A549 (cell line): Measurements from ENCODE around the gene SORD.

Experiments used
- CEBPB ChIP-seq, 2 experiments: fragments of >200 bp in 1 of 2; sonication (Bioruptor Twin) in 1 of 2; formaldehyde crosslinking in 1 of 2; IDR thresholded peaks; 2 replicates each; pipeline ENCODE4 v1.6.1; 2012 to 2016
- EP300 ChIP-seq, 2 experiments: fragments of >200 bp; sonication (Bioruptor Twin); formaldehyde crosslinking; IDR thresholded peaks; 2 replicates in 1 of 2; 3 replicates in 1 of 2; pipeline ENCODE4 v1.6.1; 2016 to 2017
- JUNB ChIP-seq: fragments of >200 bp; sonication (Bioruptor Twin); formaldehyde crosslinking; IDR thresholded peaks from 2 replicates; pipeline ENCODE4 v1.6.1; 2016
- MYC ChIP-seq: IDR thresholded peaks from 2 replicates; pipeline ENCODE4 v1.6.1; 2012; ENCODE audit warnings: mild to moderate bottlenecking, inconsistent platforms, low read length, improper control_type of control experiment, borderline replicate concordance
- POLR2A ChIP-seq: IDR thresholded peaks from 2 replicates; pipeline ENCODE4 v1.6.1; 2012; ENCODE audit warnings: mild to moderate bottlenecking, low read length
- RAD21 ChIP-seq, 2 experiments: fragments of >200 bp in 1 of 2; sonication (Bioruptor Twin) in 1 of 2; formaldehyde crosslinking in 1 of 2; IDR thresholded peaks in 1 of 2; conservative IDR thresholded peaks in 1 of 2; 2 replicates in 1 of 2; 3 replicates in 1 of 2; pipeline ENCODE4 v1.6.1; 2012 to 2018; ENCODE audit warnings: inconsistent platforms in 1 of 2
- RCOR1 ChIP-seq: fragments of 150-350 bp; IDR thresholded peaks from 2 replicates; pipeline ENCODE4 v1.6.1; 2014; ENCODE audit warnings: antibody characterized with exemption, low read length, low read depth
- RNF2 ChIP-seq: fragments of 200-600 bp; sonication (generic); IDR thresholded peaks from 2 replicates; pipeline ENCODE4 v1.6.1; 2016; ENCODE audit warnings: low read depth, mild to moderate bottlenecking, antibody characterized with exemption, moderate library complexity, borderline replicate concordance
- ZSCAN20 ChIP-seq: fragments of 250-450 bp; sonication (Bioruptor Pico); IDR thresholded peaks from 2 replicates; pipeline ENCODE4 v1.8.0; 2022; ENCODE audit warnings: mild to moderate bottlenecking, moderate library complexity
- TF ChIP-seq, protein P1 (sequence below): IDR thresholded peaks from 2 replicates; pipeline ENCODE4 v1.6.1; 2012
- TF ChIP-seq, protein P2 (sequence below): fragments of >200 bp; sonication (Bioruptor Twin); formaldehyde crosslinking; IDR thresholded peaks from 3 replicates; pipeline ENCODE4 v1.5.1; 2016
- TF ChIP-seq, protein P3 (sequence below): fragments of 250-450 bp; sonication (Bioruptor Pico); IDR thresholded peaks from 2 replicates; pipeline ENCODE4 v1.5.0; 2021; ENCODE audit warnings: mild to moderate bottlenecking, moderate library complexity, borderline replicate concordance
- TF ChIP-seq, protein P4 (sequence below): fragments of 200-600 bp; sonication (generic); IDR thresholded peaks from 2 replicates; pipeline ENCODE4 v1.6.1; 2016; ENCODE audit warnings: antibody characterized with exemption, mild to moderate bottlenecking, moderate library complexity

GRCh38 chr15:45115312-45115820 is 92.4 kb downstream of the SORD start:
- TF ChIP-seq, protein P1, sequence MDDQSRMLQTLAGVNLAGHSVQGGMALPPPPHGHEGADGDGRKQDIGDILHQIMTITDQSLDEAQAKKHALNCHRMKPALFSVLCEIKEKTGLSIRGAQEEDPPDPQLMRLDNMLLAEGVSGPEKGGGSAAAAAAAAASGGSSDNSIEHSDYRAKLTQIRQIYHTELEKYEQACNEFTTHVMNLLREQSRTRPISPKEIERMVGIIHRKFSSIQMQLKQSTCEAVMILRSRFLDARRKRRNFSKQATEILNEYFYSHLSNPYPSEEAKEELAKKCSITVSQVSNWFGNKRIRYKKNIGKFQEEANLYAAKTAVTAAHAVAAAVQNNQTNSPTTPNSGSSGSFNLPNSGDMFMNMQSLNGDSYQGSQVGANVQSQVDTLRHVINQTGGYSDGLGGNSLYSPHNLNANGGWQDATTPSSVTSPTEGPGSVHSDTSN, result no peak
- TF ChIP-seq EP300 (IDR thresholded peaks at IDR 0.05) (no peak), RCOR1 (no peak), ZSCAN20 (CRISPR knock-in tag) (no peak), POLR2A (no peak), MYC (no peak), RAD21 (conservative IDR thresholded peaks at IDR 0.05 in 1 of 2, IDR thresholded peaks at IDR 0.05 in 1 of 2) (no peak), CEBPB (IDR thresholded peaks at IDR 0.05) (no peak), JUNB (no peak), RNF2 (no peak)
- TF ChIP-seq, protein P2, sequence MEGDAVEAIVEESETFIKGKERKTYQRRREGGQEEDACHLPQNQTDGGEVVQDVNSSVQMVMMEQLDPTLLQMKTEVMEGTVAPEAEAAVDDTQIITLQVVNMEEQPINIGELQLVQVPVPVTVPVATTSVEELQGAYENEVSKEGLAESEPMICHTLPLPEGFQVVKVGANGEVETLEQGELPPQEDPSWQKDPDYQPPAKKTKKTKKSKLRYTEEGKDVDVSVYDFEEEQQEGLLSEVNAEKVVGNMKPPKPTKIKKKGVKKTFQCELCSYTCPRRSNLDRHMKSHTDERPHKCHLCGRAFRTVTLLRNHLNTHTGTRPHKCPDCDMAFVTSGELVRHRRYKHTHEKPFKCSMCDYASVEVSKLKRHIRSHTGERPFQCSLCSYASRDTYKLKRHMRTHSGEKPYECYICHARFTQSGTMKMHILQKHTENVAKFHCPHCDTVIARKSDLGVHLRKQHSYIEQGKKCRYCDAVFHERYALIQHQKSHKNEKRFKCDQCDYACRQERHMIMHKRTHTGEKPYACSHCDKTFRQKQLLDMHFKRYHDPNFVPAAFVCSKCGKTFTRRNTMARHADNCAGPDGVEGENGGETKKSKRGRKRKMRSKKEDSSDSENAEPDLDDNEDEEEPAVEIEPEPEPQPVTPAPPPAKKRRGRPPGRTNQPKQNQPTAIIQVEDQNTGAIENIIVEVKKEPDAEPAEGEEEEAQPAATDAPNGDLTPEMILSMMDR, result no peak
- TF ChIP-seq, protein P3, sequence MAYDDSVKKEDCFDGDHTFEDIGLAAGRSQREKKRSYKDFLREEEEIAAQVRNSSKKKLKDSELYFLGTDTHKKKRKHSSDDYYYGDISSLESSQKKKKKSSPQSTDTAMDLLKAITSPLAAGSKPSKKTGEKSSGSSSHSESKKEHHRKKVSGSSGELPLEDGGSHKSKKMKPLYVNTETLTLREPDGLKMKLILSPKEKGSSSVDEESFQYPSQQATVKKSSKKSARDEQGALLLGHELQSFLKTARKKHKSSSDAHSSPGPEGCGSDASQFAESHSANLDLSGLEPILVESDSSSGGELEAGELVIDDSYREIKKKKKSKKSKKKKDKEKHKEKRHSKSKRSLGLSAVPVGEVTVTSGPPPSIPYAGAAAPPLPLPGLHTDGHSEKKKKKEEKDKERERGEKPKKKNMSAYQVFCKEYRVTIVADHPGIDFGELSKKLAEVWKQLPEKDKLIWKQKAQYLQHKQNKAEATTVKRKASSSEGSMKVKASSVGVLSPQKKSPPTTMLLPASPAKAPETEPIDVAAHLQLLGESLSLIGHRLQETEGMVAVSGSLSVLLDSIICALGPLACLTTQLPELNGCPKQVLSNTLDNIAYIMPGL (CRISPR knock-in tag), result no peak
- TF ChIP-seq, protein P4, sequence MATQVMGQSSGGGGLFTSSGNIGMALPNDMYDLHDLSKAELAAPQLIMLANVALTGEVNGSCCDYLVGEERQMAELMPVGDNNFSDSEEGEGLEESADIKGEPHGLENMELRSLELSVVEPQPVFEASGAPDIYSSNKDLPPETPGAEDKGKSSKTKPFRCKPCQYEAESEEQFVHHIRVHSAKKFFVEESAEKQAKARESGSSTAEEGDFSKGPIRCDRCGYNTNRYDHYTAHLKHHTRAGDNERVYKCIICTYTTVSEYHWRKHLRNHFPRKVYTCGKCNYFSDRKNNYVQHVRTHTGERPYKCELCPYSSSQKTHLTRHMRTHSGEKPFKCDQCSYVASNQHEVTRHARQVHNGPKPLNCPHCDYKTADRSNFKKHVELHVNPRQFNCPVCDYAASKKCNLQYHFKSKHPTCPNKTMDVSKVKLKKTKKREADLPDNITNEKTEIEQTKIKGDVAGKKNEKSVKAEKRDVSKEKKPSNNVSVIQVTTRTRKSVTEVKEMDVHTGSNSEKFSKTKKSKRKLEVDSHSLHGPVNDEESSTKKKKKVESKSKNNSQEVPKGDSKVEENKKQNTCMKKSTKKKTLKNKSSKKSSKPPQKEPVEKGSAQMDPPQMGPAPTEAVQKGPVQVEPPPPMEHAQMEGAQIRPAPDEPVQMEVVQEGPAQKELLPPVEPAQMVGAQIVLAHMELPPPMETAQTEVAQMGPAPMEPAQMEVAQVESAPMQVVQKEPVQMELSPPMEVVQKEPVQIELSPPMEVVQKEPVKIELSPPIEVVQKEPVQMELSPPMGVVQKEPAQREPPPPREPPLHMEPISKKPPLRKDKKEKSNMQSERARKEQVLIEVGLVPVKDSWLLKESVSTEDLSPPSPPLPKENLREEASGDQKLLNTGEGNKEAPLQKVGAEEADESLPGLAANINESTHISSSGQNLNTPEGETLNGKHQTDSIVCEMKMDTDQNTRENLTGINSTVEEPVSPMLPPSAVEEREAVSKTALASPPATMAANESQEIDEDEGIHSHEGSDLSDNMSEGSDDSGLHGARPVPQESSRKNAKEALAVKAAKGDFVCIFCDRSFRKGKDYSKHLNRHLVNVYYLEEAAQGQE, result no peak
